Measurements from ENCODE around the gene CLPTM1L.
"Not testable (repeated sequence)": the region's sequence is repeated elsewhere in the genome, so short reads cannot be mapped to it uniquely, and the experiment has no call there.

The CLPTM1L gene

GRCh38 chr5:1335540-1336095, 9.3 kb downstream of the CLPTM1L start:
- TF ChIP-seq CTCF (conservative IDR thresholded peaks at IDR 0.05) = no peak
- no peak overlapping the region for H3K27ac ChIP-seq

GRCh38 chr5:1334831-1335539, 9.9 kb downstream of the CLPTM1L start:
- no peak for TF ChIP-seq CTCF (conservative IDR thresholded peaks at IDR 0.05)
- H3K27ac ChIP-seq = no peak overlapping the region

GRCh38 chr5:1333986-1334385, 10.9 kb downstream of the CLPTM1L start:
- H3K27ac ChIP-seq = no peak overlapping the region
- no peak for TF ChIP-seq CTCF (conservative IDR thresholded peaks at IDR 0.05)

GRCh38 chr5:1333286-1333685, 11.6 kb downstream of the CLPTM1L start:
- not testable (repeated sequence) for H3K27ac ChIP-seq

- H3K27ac ChIP-seq = no peak overlapping the region
These were observed 12.4 kb downstream of the CLPTM1L start for GRCh38 chr5:1332461-1333001.

GRCh38 chr5:1331861-1332405, 13.0 kb downstream of the CLPTM1L start:
- no peak for TF ChIP-seq CTCF (conservative IDR thresholded peaks at IDR 0.05)
- H3K27ac ChIP-seq = no peak overlapping the region

More at GRCh38 chr5:1332461-1333001, 12.4 kb downstream of the CLPTM1L start:
- no peak for TF ChIP-seq CTCF (conservative IDR thresholded peaks at IDR 0.05)

GRCh38 chr5:1330847-1331831, 13.8 kb downstream of the CLPTM1L start:
- TF ChIP-seq CTCF (conservative IDR thresholded peaks at IDR 0.05) = no peak
- H3K27ac ChIP-seq = no peak overlapping the region

Data from VCaP (cell line).